Liver (tissue), 9 donors: ENCODE data around the gene KSR1. TPM values are rescaled to one million over a fixed set of nuclear protein-coding genes. Genes with fewer than 3 reads are reported as not detected.
"Not testable (repeated sequence)": the region's sequence is repeated elsewhere in the genome, so short reads cannot be mapped to it uniquely, and the experiment has no call there.

Experiments
- DNase-seq: peaks from one replicate; pipeline ENCODE4 v3.0.0-alpha.2; 2017; ENCODE audit warnings: low spot score
- H3K27ac ChIP-seq, 2 donors: one replicate each; pipeline ENCODE4 v1.7.0; 2013; ENCODE audit warnings: inconsistent platforms in 2 of 2, low read length in 2 of 2, control low read depth in 1 of 2, low read depth in 1 of 2, mild to moderate bottlenecking in 1 of 2
- H3K27me3 ChIP-seq, 4 donors: one replicate each; pipeline versions ENCODE4 v1.6.1 to v1.7.0; 2013; ENCODE audit warnings: low read length in 3 of 4, inconsistent platforms in 1 of 4, mild to moderate bottlenecking in 1 of 4, moderate library complexity in 1 of 4; ENCODE audit not compliant: control insufficient read depth in 4 of 4, insufficient read depth in 4 of 4
- H3K36me3 ChIP-seq, 4 donors: one replicate each; pipeline versions ENCODE4 v1.6.1 to v1.7.0; 2013; ENCODE audit warnings: low read length in 3 of 4, mild to moderate bottlenecking in 3 of 4, low read depth in 1 of 4, moderate library complexity in 1 of 4; ENCODE audit not compliant: control insufficient read depth in 4 of 4, insufficient read depth in 3 of 4
- H3K4me1 ChIP-seq, 4 donors: one replicate each; pipeline versions ENCODE4 v1.6.1 to v1.7.0; 2013; ENCODE audit warnings: low read length in 3 of 4, mild to moderate bottlenecking in 3 of 4, moderate library complexity in 1 of 4; ENCODE audit not compliant: control insufficient read depth in 4 of 4, insufficient read depth in 4 of 4
- H3K4me3 ChIP-seq, 3 donors: one replicate each; pipeline versions ENCODE4 v1.6.1 to v1.7.0; 2013; ENCODE audit warnings: low read length in 3 of 3, control low read depth in 1 of 3, low read depth in 1 of 3, mild to moderate bottlenecking in 1 of 3
- H3K9ac ChIP-seq, 2 donors: one replicate each; pipeline ENCODE4 v1.7.0; 2013; ENCODE audit warnings: low read length in 2 of 2, mild to moderate bottlenecking in 2 of 2, moderate library complexity in 2 of 2, control low read depth in 1 of 2, low read depth in 1 of 2
- H3K9me3 ChIP-seq, 4 donors: one replicate each; pipeline versions ENCODE4 v1.6.1 to v1.7.0; 2013; ENCODE audit warnings: low read length in 3 of 4; ENCODE audit not compliant: control insufficient read depth in 4 of 4
- ATF3 ChIP-seq: IDR thresholded peaks from 2 replicates; pipeline ENCODE4 v1.6.1; 2016; ENCODE audit warnings: antibody characterized with exemption
- CTCF ChIP-seq: fragments of 150-350 bp; IDR thresholded peaks from 2 replicates; pipeline ENCODE4 v1.5.1; 2017; ENCODE audit warnings: improper control_type of control experiment, low read depth, low read length; ENCODE audit not compliant: missing input control
- EGR1 ChIP-seq, 2 donors: IDR thresholded peaks; 2 replicates each; pipeline ENCODE4 v1.6.1; 2016 to 2018; ENCODE audit warnings: antibody characterized with exemption in 2 of 2, low read depth in 2 of 2
- GABPA ChIP-seq, 2 donors: IDR thresholded peaks in 1 of 2; conservative IDR thresholded peaks in 1 of 2; 2 replicates each; pipeline ENCODE4 v1.6.1; 2016; ENCODE audit warnings: antibody characterized with exemption in 2 of 2, mild to moderate bottlenecking in 1 of 2, moderate library complexity in 1 of 2
- JUND ChIP-seq, 2 donors: IDR thresholded peaks; 2 replicates each; pipeline ENCODE4 v1.6.1; 2016; ENCODE audit warnings: antibody characterized with exemption in 2 of 2
- RAD21 ChIP-seq, 2 donors: IDR thresholded peaks; 2 replicates each; pipeline ENCODE4 v1.6.1; 2016; ENCODE audit warnings: antibody characterized with exemption in 2 of 2, mild to moderate bottlenecking in 2 of 2
- REST ChIP-seq: IDR thresholded peaks from 2 replicates; pipeline ENCODE4 v1.6.1; 2016; ENCODE audit warnings: antibody characterized with exemption, mild to moderate bottlenecking
- SP1 ChIP-seq: IDR thresholded peaks from 2 replicates; pipeline ENCODE4 v1.6.1; 2018; ENCODE audit warnings: antibody characterized with exemption, mild to moderate bottlenecking
- TAF1 ChIP-seq: conservative IDR thresholded peaks from 2 replicates; pipeline ENCODE4 v1.6.1; 2016; ENCODE audit warnings: antibody characterized with exemption, mild to moderate bottlenecking
- YY1 ChIP-seq: IDR thresholded peaks from 2 replicates; pipeline ENCODE4 v1.6.1; 2016; ENCODE audit warnings: antibody characterized with exemption, mild to moderate bottlenecking
- ZBTB33 ChIP-seq: IDR thresholded peaks from 2 replicates; pipeline ENCODE4 v1.6.1; 2016; ENCODE audit warnings: antibody characterized with exemption
- WGBS: extraction: QIAGEN DNeasy Blood & Tissue Kit; methylation state at CpG from one replicate; pipeline ENCODE4 v1.1.7; 2013; 5-methylcytosine and 5-hydroxymethylcytosine counted together
- polyA plus RNA-seq, 2 donors: library from polyadenylated mRNA; stranded (reverse) in 1 of 2; unstranded in 1 of 2; fragments of 200-250 nt in 1 of 2; fragments of >200 nt in 1 of 2; fragmentation: Nextera tagmentation in 1 of 2; extraction: Ambion mirVana in 1 of 2; gene quantifications; one replicate each; pipeline versions ENCODE4 v1.2.1 to v1.2.3, GENCODE V29; 2013 to 2015
- total RNA-seq, 2 donors: library from RNA; depleted of rRNA; stranded (reverse); fragments of >200 nt; gene quantifications; one replicate each; pipeline ENCODE4 v1.2.3, GENCODE V29; 2014
- donor health status: healthy.
- donor health status: healthy.
- donor health status: healthy.
- donor health status: healthy.
- donor health status: healthy.

KSR1 gene
- total and polyA plus RNA-seq, 4 donors, result 1.2 to 9.0 (median 4.1) TPM

GRCh38 chr17:27424516-27424915 lies 31.7 kb upstream of the KSR1 start:
- TF ChIP-seq SP1 (no peak), RAD21 (IDR thresholded peaks at IDR 0.05) (no peak), JUND (IDR thresholded peaks at IDR 0.05) (no peak), ZBTB33 (no peak), EGR1 (IDR thresholded peaks at IDR 0.05; ENCODE audit: low read depth in 2 of 2) (no peak), GABPA (IDR thresholded peaks at IDR 0.05 in 1 of 2, conservative IDR thresholded peaks at IDR 0.05 in 1 of 2) (no peak), TAF1 (no peak), ATF3 (no peak), REST (no peak), CTCF (no peak)
- 78% methylated on average over 10 of the region's 10 CpGs for WGBS
- no peak for DNase-seq
- H3K4me3 ChIP-seq, result no peak overlapping the region
- no peaks in the 10 kb centered on the region for H3K9me3 ChIP-seq
- no peaks in the 10 kb centered on the region for H3K4me1 ChIP-seq
- H3K36me3 ChIP-seq, result no peaks in the 10 kb centered on the region
- H3K27me3 ChIP-seq, result no peaks in the 10 kb centered on the region
- H3K27ac ChIP-seq, result no peak overlapping the region
- H3K9ac ChIP-seq, result no peak overlapping the region

- no peak for DNase-seq
- no peaks in the 10 kb centered on the region for H3K27me3 ChIP-seq
- no peak overlapping the region for H3K27ac ChIP-seq
- no peaks in the 10 kb centered on the region for H3K4me1 ChIP-seq
- H3K4me3 ChIP-seq, result no peak overlapping the region
- no peak for TF ChIP-seq YY1
- no peaks in the 10 kb centered on the region for H3K9me3 ChIP-seq
- no peak overlapping the region for H3K9ac ChIP-seq
- no peaks in the 10 kb centered on the region for H3K36me3 ChIP-seq
- WGBS, result 89% methylated on average over 8 of the region's 8 CpGs
Observed at GRCh38 chr17:27424941-27425340, 31.3 kb upstream of the KSR1 start.

GRCh38 chr17:27425571-27425970 lies 30.7 kb upstream of the KSR1 start:
- not testable (repeated sequence) for H3K9me3 ChIP-seq, DNase-seq, H3K4me1 ChIP-seq, H3K27me3 ChIP-seq, H3K9ac ChIP-seq, H3K27ac ChIP-seq, H3K36me3 ChIP-seq, H3K4me3 ChIP-seq
- WGBS, result 87% methylated on average over 6 of the region's 6 CpGs
